ENCODE results near the gene RUFY4.

Gene RUFY4

GRCh38 chr2:218022851-218023530 is 46.1 kb upstream of the RUFY4 start:
- no peak for TF ChIP-seq CTCF (IDR thresholded peaks at IDR 0.05; ENCODE audit: low read length)
- no peak for TF ChIP-seq EZH2 (IDR thresholded peaks at IDR 0.05; ENCODE audit: borderline replicate concordance, low read length)
- H3K4me2 ChIP-seq (ENCODE audit: low read length), result no peak overlapping the region
- H3K27me3 ChIP-seq (ENCODE audit: insufficient read depth, low read length), result 0 out of 2 replicates have a peak, but pooled peaks cover 5% of the 10 kb centered on the region
- H3K4me3 ChIP-seq (ENCODE audit: low read depth, low read length, poor library complexity, severe bottlenecking), result no peak overlapping the region
- H2AFZ ChIP-seq (ENCODE audit: low read length), result no peak overlapping the region
- H4K20me1 ChIP-seq (ENCODE audit: insufficient read depth, low read length), result no peaks in the 10 kb centered on the region
- H3K9me2 ChIP-seq (ENCODE audit: low read depth, low read length), result no peaks in the 10 kb centered on the region
- no peak overlapping the region for H3K9ac ChIP-seq (ENCODE audit: low read length)
- H3K4me1 ChIP-seq (ENCODE audit: insufficient read depth, low read length, severe bottlenecking), result no peaks in the 10 kb centered on the region
- H3K36me3 ChIP-seq (ENCODE audit: insufficient read depth, low read length), result no peaks in the 10 kb centered on the region
- no peaks in the 10 kb centered on the region for H3K9me3 ChIP-seq (ENCODE audit: low read length)
- H3K27ac ChIP-seq (ENCODE audit: low read depth, low read length, poor library complexity, severe bottlenecking), result no peak overlapping the region
- H3F3A ChIP-seq (ENCODE audit: insufficient read depth, low read length), result no peaks in the 10 kb centered on the region
- no peaks in the 10 kb centered on the region for H3K79me2 ChIP-seq (ENCODE audit: insufficient read depth, low read length)

- Histone ChIP-seq H3K9ac (ENCODE audit: low read length) (no peak overlapping the region), H3K4me3 (ENCODE audit: low read depth, low read length, poor library complexity, severe bottlenecking) (no peak overlapping the region), H3K9me3 (ENCODE audit: low read length) (no peaks in the 10 kb centered on the region), H3K27me3 (ENCODE audit: insufficient read depth, low read length) (0 out of 2 replicates have a peak, but pooled peaks cover 5% of the 10 kb centered on the region), H3K4me2 (ENCODE audit: low read length) (no peak overlapping the region), H2AFZ (ENCODE audit: low read length) (no peak overlapping the region), H3F3A (ENCODE audit: insufficient read depth, low read length) (no peaks in the 10 kb centered on the region), H3K79me2 (ENCODE audit: insufficient read depth, low read length) (no peaks in the 10 kb centered on the region), H3K36me3 (ENCODE audit: insufficient read depth, low read length) (no peaks in the 10 kb centered on the region), H4K20me1 (ENCODE audit: insufficient read depth, low read length) (no peaks in the 10 kb centered on the region), H3K9me2 (ENCODE audit: low read depth, low read length) (no peaks in the 10 kb centered on the region), H3K4me1 (ENCODE audit: insufficient read depth, low read length, severe bottlenecking) (no peaks in the 10 kb centered on the region), H3K27ac (ENCODE audit: low read depth, low read length, poor library complexity, severe bottlenecking) (no peak overlapping the region)
- no peak for TF ChIP-seq EZH2 (IDR thresholded peaks at IDR 0.05; ENCODE audit: borderline replicate concordance, low read length)
- no peak for TF ChIP-seq CTCF (IDR thresholded peaks at IDR 0.05; ENCODE audit: low read length)
These were observed 45.4 kb upstream of the RUFY4 start for GRCh38 chr2:218023636-218024035.

- Histone ChIP-seq H3K36me3 (ENCODE audit: insufficient read depth, low read length) (no peaks in the 10 kb centered on the region), H3K9me3 (ENCODE audit: low read length) (no peaks in the 10 kb centered on the region), H3K9ac (ENCODE audit: low read length) (no peak overlapping the region), H3K4me3 (ENCODE audit: low read depth, low read length, poor library complexity, severe bottlenecking) (no peak overlapping the region), H3K4me1 (ENCODE audit: insufficient read depth, low read length, severe bottlenecking) (no peaks in the 10 kb centered on the region), H3K9me2 (ENCODE audit: low read depth, low read length) (no peaks in the 10 kb centered on the region), H3K4me2 (ENCODE audit: low read length) (no peak overlapping the region), H4K20me1 (ENCODE audit: insufficient read depth, low read length) (no peaks in the 10 kb centered on the region), H2AFZ (ENCODE audit: low read length) (no peak overlapping the region), H3K27me3 (ENCODE audit: insufficient read depth, low read length) (0 out of 2 replicates have a peak, but pooled peaks cover 5% of the 10 kb centered on the region), H3K79me2 (ENCODE audit: insufficient read depth, low read length) (no peaks in the 10 kb centered on the region), H3K27ac (ENCODE audit: low read depth, low read length, poor library complexity, severe bottlenecking) (no peak overlapping the region), H3F3A (ENCODE audit: insufficient read depth, low read length) (no peaks in the 10 kb centered on the region)
- TF ChIP-seq CTCF (IDR thresholded peaks at IDR 0.05; ENCODE audit: low read length) (no peak), EZH2 (IDR thresholded peaks at IDR 0.05; ENCODE audit: borderline replicate concordance, low read length) (no peak)
These were observed 44.7 kb upstream of the RUFY4 start for GRCh38 chr2:218024336-218024735.

Measured in OCI-LY1 (cell line).